H9 (cell line): Measurements from ENCODE around the gene RMDN2. TPM values are rescaled to one million over a fixed set of nuclear protein-coding genes. Genes with fewer than 3 reads are reported as not detected.

Experiments used
- DNase-seq: peaks from one replicate; pipeline ENCODE4 v3.0.0-alpha.2; 2017
- H2AFZ ChIP-seq: one replicate; pipeline ENCODE4 v1.6.1; 2013; ENCODE audit warnings: mild to moderate bottlenecking, low read length, control low read depth, moderate library complexity
- H2AK5ac ChIP-seq: 2 replicates; pipeline ENCODE4 v1.6.1; 2013; ENCODE audit warnings: low read length, control low read depth, mixed read lengths; ENCODE audit not compliant: insufficient read length
- H2BK120ac ChIP-seq: one replicate; pipeline ENCODE4 v1.6.1; 2013; ENCODE audit warnings: low read depth, mild to moderate bottlenecking, low read length, control low read depth, inconsistent platforms; ENCODE audit not compliant: poor library complexity, severe bottlenecking
- H2BK12ac ChIP-seq: 2 replicates; pipeline ENCODE4 v1.6.1; 2013; ENCODE audit warnings: low read length, control low read depth, mixed read lengths, low read depth; ENCODE audit not compliant: insufficient read length
- H2BK15ac ChIP-seq: 2 replicates; pipeline ENCODE4 v1.6.1; 2013; ENCODE audit warnings: low read depth, low read length, control low read depth
- H2BK20ac ChIP-seq: one replicate; pipeline ENCODE4 v1.6.1; 2013; ENCODE audit warnings: low read depth, mild to moderate bottlenecking, low read length, control low read depth, inconsistent platforms; ENCODE audit not compliant: poor library complexity, severe bottlenecking
- H2BK5ac ChIP-seq: 2 replicates; pipeline ENCODE4 v1.6.1; 2013; ENCODE audit warnings: low read length, control low read depth, mixed read lengths; ENCODE audit not compliant: insufficient read length
- H3K14ac ChIP-seq: 2 replicates; pipeline ENCODE4 v1.6.1; 2013; ENCODE audit warnings: low read length, control low read depth; ENCODE audit not compliant: insufficient read depth
- H3K18ac ChIP-seq: 2 replicates; pipeline ENCODE4 v1.6.1; 2013; ENCODE audit warnings: low read depth, mild to moderate bottlenecking, mixed read lengths, low read length, control low read depth; ENCODE audit not compliant: insufficient read length
- H3K23ac ChIP-seq: 2 replicates; pipeline ENCODE4 v1.6.1; 2013; ENCODE audit warnings: low read length, control low read depth, mixed read lengths, low read depth; ENCODE audit not compliant: insufficient read length
- H3K23me2 ChIP-seq: 2 replicates; pipeline ENCODE4 v1.6.1; 2013; ENCODE audit warnings: low read depth, mild to moderate bottlenecking, mixed read lengths, low read length, control low read depth; ENCODE audit not compliant: insufficient read length, poor library complexity, severe bottlenecking
- H3K27ac ChIP-seq: 2 replicates; pipeline ENCODE4 v1.5.1; 2013; ENCODE audit warnings: low read length, control low read depth, mixed read lengths, low read depth; ENCODE audit not compliant: insufficient read length
- H3K27me3 ChIP-seq: 2 replicates; pipeline ENCODE4 v1.6.1; 2013; ENCODE audit warnings: low read length, control low read depth, inconsistent platforms; ENCODE audit not compliant: insufficient read depth
- H3K4ac ChIP-seq: 2 replicates; pipeline ENCODE4 v1.6.1; 2013; ENCODE audit warnings: low read depth, mild to moderate bottlenecking, control low read depth, inconsistent platforms, low read length, moderate library complexity
- H3K4me1 ChIP-seq: 2 replicates; pipeline ENCODE4 v1.6.1; 2013; ENCODE audit warnings: low read length, control low read depth, inconsistent platforms; ENCODE audit not compliant: insufficient read depth
- H3K4me2 ChIP-seq: 2 replicates; pipeline ENCODE4 v1.6.1; 2013; ENCODE audit warnings: low read length, control low read depth, mixed read lengths; ENCODE audit not compliant: insufficient read length, insufficient read depth
- H3K56ac ChIP-seq: 2 replicates; pipeline ENCODE4 v1.6.1; 2013; ENCODE audit warnings: low read depth, mild to moderate bottlenecking, mixed read lengths, low read length, control low read depth; ENCODE audit not compliant: insufficient read length
- H3K79me1 ChIP-seq: 2 replicates; pipeline ENCODE4 v1.6.1; 2013; ENCODE audit warnings: low read depth, mild to moderate bottlenecking, moderate library complexity, low read length, control low read depth, inconsistent platforms; ENCODE audit not compliant: insufficient read depth, poor library complexity, severe bottlenecking
- H3K79me2 ChIP-seq: 2 replicates; pipeline ENCODE4 v1.6.1; 2013; ENCODE audit warnings: low read length, control low read depth, inconsistent platforms; ENCODE audit not compliant: insufficient read depth
- H3K9ac ChIP-seq: 2 replicates; pipeline ENCODE4 v1.6.1; 2013; ENCODE audit warnings: low read length, control low read depth, mixed read lengths; ENCODE audit not compliant: insufficient read length; ENCODE audit errors: extremely low read depth
- H3K9me3 ChIP-seq: one replicate; pipeline ENCODE4 v1.6.1; 2013; ENCODE audit warnings: low read depth, low read length, inconsistent platforms; ENCODE audit not compliant: control insufficient read depth
- H3T11ph ChIP-seq: one replicate; pipeline ENCODE4 v1.6.1; 2013; ENCODE audit warnings: mild to moderate bottlenecking, low read length, control low read depth, inconsistent platforms
- H4K20me1 ChIP-seq: one replicate; pipeline ENCODE4 v1.6.1; 2013; ENCODE audit not compliant: control insufficient read depth, insufficient read length, insufficient read depth
- H4K5ac ChIP-seq: 2 replicates; pipeline ENCODE4 v1.6.1; 2013; ENCODE audit warnings: low read depth, mild to moderate bottlenecking, mixed read lengths, low read length, control low read depth; ENCODE audit not compliant: insufficient read length
- H4K8ac ChIP-seq: replicated peaks from 2 replicates; pipeline ENCODE4 v1.6.1; 2013; ENCODE audit warnings: low read length, control low read depth, mixed read lengths, low read depth; ENCODE audit not compliant: insufficient read length
- H4K91ac ChIP-seq: 2 replicates; pipeline ENCODE4 v1.6.1; 2013; ENCODE audit warnings: low read depth, mild to moderate bottlenecking, moderate library complexity, mixed read lengths, low read length, control low read depth; ENCODE audit not compliant: insufficient read length
- H3K27ac Mint-ChIP-seq, 3 experiments: 2 replicates in 2 of 3; 3 replicates in 1 of 3; pipeline ENCODE4 v1.8.0; 2020 to 2021; ENCODE audit warnings: mixed read lengths in 3 of 3, mild to moderate bottlenecking in 1 of 3, moderate library complexity in 1 of 3
- H3K27me3 Mint-ChIP-seq: 2 replicates; pipeline ENCODE4 v1.8.0; 2021; ENCODE audit warnings: low read depth, mild to moderate bottlenecking, moderate library complexity, mixed read lengths
- H3K36me3 Mint-ChIP-seq, 3 experiments: 2 replicates in 2 of 3; 3 replicates in 1 of 3; pipeline ENCODE4 v1.8.0; 2020 to 2021; ENCODE audit warnings: low read depth in 3 of 3, mixed read lengths in 3 of 3; ENCODE audit not compliant: insufficient read depth in 1 of 3
- H3K4me1 Mint-ChIP-seq, 2 experiments: 2 replicates each; pipeline ENCODE4 v1.8.0; 2020; ENCODE audit warnings: mixed read lengths in 2 of 2
- H3K4me3 Mint-ChIP-seq, 2 experiments: 2 replicates in 1 of 2; 3 replicates in 1 of 2; pipeline ENCODE4 v1.8.0; 2020 to 2021; ENCODE audit warnings: mild to moderate bottlenecking in 2 of 2, mixed read lengths in 2 of 2, moderate library complexity in 1 of 2
- H3K9me3 Mint-ChIP-seq, 2 experiments: 2 replicates in 1 of 2; 3 replicates in 1 of 2; pipeline ENCODE4 v1.8.0; 2020; ENCODE audit warnings: mild to moderate bottlenecking in 2 of 2, mixed read lengths in 2 of 2, moderate library complexity in 1 of 2
- CTCF ChIP-seq: fragments of 200-600 bp; sonication (generic); conservative IDR thresholded peaks from 3 replicates; pipeline ENCODE4 v1.8.0; 2021; ENCODE audit warnings: antibody characterized with exemption, mild to moderate bottlenecking
- WGBS: extraction: QIAGEN DNeasy Blood & Tissue Kit; methylation state at CpG from one replicate; pipeline ENCODE4 v1.1.7; 2013; ENCODE audit warnings: missing lambda C conversion rate, low lambda C conversion rate, mixed read lengths; ENCODE audit not compliant: insufficient read length; ENCODE audit errors: extremely low coverage; 5-methylcytosine and 5-hydroxymethylcytosine counted together
- total RNA-seq: library from RNA; stranded (reverse); gene quantifications from 2 replicates; pipeline ENCODE4 v1.2.1, GENCODE V29; 2021

RMDN2 gene
- total RNA-seq, 1 experiment from 2014 or later, result 2.8 TPM

- H3K9ac ChIP-seq, result no peak overlapping the region
- DNase-seq, result no peak
- no peak for TF ChIP-seq CTCF
- no peak overlapping the region for H2AFZ ChIP-seq
- H2BK20ac ChIP-seq, result no peak overlapping the region
- H3K4me1 Mint-ChIP-seq, result peaks cover 7 to 8% of the 10 kb centered on the region in 2 experiments
- H2BK5ac ChIP-seq, result no peak overlapping the region
- no peak overlapping the region for H3T11ph ChIP-seq
- no peak overlapping the region for H3K4ac ChIP-seq
- no peaks in the 10 kb centered on the region for H3K79me1 ChIP-seq
- H3K27me3 Mint-ChIP-seq, result no peaks in the 10 kb centered on the region; the same call in 1 of the 2 replicates
- H3K27ac Mint-ChIP-seq, result no peak overlapping the region
- H2BK120ac ChIP-seq, result no peak overlapping the region
- no CpG with 5 or more reads among the region's 3 CpGs for WGBS
- peaks cover 0 to 18% (median 0%) of the 10 kb centered on the region in 3 experiments; a peak in 5 of 7 replicates for H3K36me3 Mint-ChIP-seq
- no peaks in the 10 kb centered on the region for H4K20me1 ChIP-seq
- no peak overlapping the region for H3K56ac ChIP-seq
- H3K18ac ChIP-seq, result no peak overlapping the region
- H3K9me3 Mint-ChIP-seq, result peaks cover 14 to 16% of the 10 kb centered on the region in 2 experiments
- H3K14ac ChIP-seq, result no peak overlapping the region
- no peak overlapping the region for H3K4me2 ChIP-seq
- H3K27me3 ChIP-seq, result no peaks in the 10 kb centered on the region
- no peak overlapping the region for H2BK15ac ChIP-seq
- H4K91ac ChIP-seq, result no peak overlapping the region
- no peaks in the 10 kb centered on the region for H3K9me3 ChIP-seq
- H2AK5ac ChIP-seq, result no peak overlapping the region
- H3K23me2 ChIP-seq, result no peaks in the 10 kb centered on the region
- H3K27ac ChIP-seq, result no peak overlapping the region
- no peaks in the 10 kb centered on the region for H3K79me2 ChIP-seq
- no peak overlapping the region for H4K8ac ChIP-seq
- H3K4me1 ChIP-seq, result no peaks in the 10 kb centered on the region
- H3K4me3 Mint-ChIP-seq, result no peak overlapping the region
- H2BK12ac ChIP-seq, result no peak overlapping the region
- no peak overlapping the region for H3K23ac ChIP-seq
- no peak overlapping the region for H4K5ac ChIP-seq
These were observed 27.6 kb upstream of the RMDN2 start for GRCh38 chr2:37897511-37897910.
